ENCODE results near the gene RNF227.

Gene RNF227

GRCh38 chr17:7929158-7930023 lies 13.3 kb upstream of the RNF227 start, which contains the start of gene KCNAB3:
TSS of gene KCNAB3 (minus strand) at chr17:7929856. CDS start at chr17:7929435, 421 bp downstream.
- H3K23ac ChIP-seq (ENCODE audit: low read length): no peak within 1 kb of the TSS
- no peak within 1 kb of the TSS for H4K91ac ChIP-seq (ENCODE audit: low read depth, low read length)
- peaks cover 4% of the 10 kb centered on the region for H3K9me3 ChIP-seq (ENCODE audit: insufficient read depth, low read depth, low read length)
- H2BK12ac ChIP-seq (ENCODE audit: low read length): no peak within 1 kb of the TSS
- peaks cover 12% of the 10 kb centered on the region for H3K27me3 ChIP-seq (ENCODE audit: insufficient read depth, low read length)
- peaks cover 7% of the 10 kb centered on the region for H3K79me2 ChIP-seq (ENCODE audit: control insufficient read depth, insufficient read depth, low read length, poor library complexity)
- no peak within 1 kb of the TSS for H3K27ac ChIP-seq (ENCODE audit: low read depth, low read length)
- peak; percentile 38 to 63 for DNase-seq
- H3K4me2 ChIP-seq (ENCODE audit: low read length): peak within 1 kb of the TSS; percentile 65
- peaks cover 4 to 5% of the 10 kb centered on the region in 2 experiments for H3K36me3 ChIP-seq (ENCODE audit: control insufficient read depth in 1 of 2, insufficient read depth in 2 of 2, low read length in 2 of 2)
- WGBS (ENCODE audit: extremely low coverage, insufficient coverage, insufficient read length): no CpG with 5 or more reads among the region's 67 CpGs
- peaks cover 9% of the 10 kb centered on the region for H3K79me1 ChIP-seq (ENCODE audit: low read length)
- no peak within 1 kb of the TSS for H2AFZ ChIP-seq (ENCODE audit: insufficient read depth, low read length, poor library complexity)
- no peak within 1 kb of the TSS for H2AK5ac ChIP-seq (ENCODE audit: low read length)
- H2BK5ac ChIP-seq (ENCODE audit: low read depth, low read length, poor library complexity): no peak within 1 kb of the TSS
- H4K8ac ChIP-seq (ENCODE audit: low read depth, low read length): no peak within 1 kb of the TSS
- no peak within 1 kb of the TSS for H2BK120ac ChIP-seq (ENCODE audit: insufficient read depth, low read length, poor library complexity)
- H3K4me1 ChIP-seq (ENCODE audit: control insufficient read depth in 1 of 2, insufficient read depth in 2 of 2, low read length in 2 of 2): peaks cover 10 to 13% of the 10 kb centered on the region in 2 experiments
- H3K4me3 ChIP-seq (ENCODE audit: low read depth, low read length): peak within 1 kb of the TSS; percentile 47
- H4K12ac ChIP-seq (ENCODE audit: low read depth, low read length): no peak within 1 kb of the TSS
- no peak within 1 kb of the TSS for H3K18ac ChIP-seq (ENCODE audit: low read length)
- no peak within 1 kb of the TSS for H3K14ac ChIP-seq (ENCODE audit: low read length)
- H3K9ac ChIP-seq (ENCODE audit: low read length): no peak within 1 kb of the TSS
- no peak within 1 kb of the TSS for H3K4ac ChIP-seq (ENCODE audit: low read depth, low read length)

- no peak overlapping the region for H3K27ac ChIP-seq (ENCODE audit: low read depth, low read length)
- no peak overlapping the region for H3K9ac ChIP-seq (ENCODE audit: low read length)
- H3K79me2 ChIP-seq (ENCODE audit: control insufficient read depth, insufficient read depth, low read length, poor library complexity): peaks cover 5% of the 10 kb centered on the region
- no peak overlapping the region for H2BK120ac ChIP-seq (ENCODE audit: insufficient read depth, low read length, poor library complexity)
- peaks cover 4% of the 10 kb centered on the region for H3K9me3 ChIP-seq (ENCODE audit: insufficient read depth, low read depth, low read length)
- no peak overlapping the region for H2BK12ac ChIP-seq (ENCODE audit: low read length)
- no peak overlapping the region for H3K14ac ChIP-seq (ENCODE audit: low read length)
- no peak overlapping the region for H3K18ac ChIP-seq (ENCODE audit: low read length)
- no peak overlapping the region for H4K8ac ChIP-seq (ENCODE audit: low read depth, low read length)
- peaks cover 6 to 10% of the 10 kb centered on the region in 2 experiments for H3K4me1 ChIP-seq (ENCODE audit: control insufficient read depth in 1 of 2, insufficient read depth in 2 of 2, low read length in 2 of 2)
- H3K4me2 ChIP-seq (ENCODE audit: low read length): no peak overlapping the region
- H3K23ac ChIP-seq (ENCODE audit: low read length): no peak overlapping the region
- no peak overlapping the region for H4K91ac ChIP-seq (ENCODE audit: low read depth, low read length)
- no peak for DNase-seq
- no peak overlapping the region for H3K4ac ChIP-seq (ENCODE audit: low read depth, low read length)
- H3K4me3 ChIP-seq (ENCODE audit: low read depth, low read length): no peak overlapping the region
- no peak overlapping the region for H2AK5ac ChIP-seq (ENCODE audit: low read length)
- peaks cover 10% of the 10 kb centered on the region for H3K79me1 ChIP-seq (ENCODE audit: low read length)
- peaks cover 3 to 4% of the 10 kb centered on the region in 2 experiments for H3K36me3 ChIP-seq (ENCODE audit: control insufficient read depth in 1 of 2, insufficient read depth in 2 of 2, low read length in 2 of 2)
- peaks cover 12% of the 10 kb centered on the region for H3K27me3 ChIP-seq (ENCODE audit: insufficient read depth, low read length)
- H2BK5ac ChIP-seq (ENCODE audit: low read depth, low read length, poor library complexity): no peak overlapping the region
- no CpG with 5 or more reads among the region's 3 CpGs for WGBS (ENCODE audit: extremely low coverage, insufficient coverage, insufficient read length)
- H2AFZ ChIP-seq (ENCODE audit: insufficient read depth, low read length, poor library complexity): no peak overlapping the region
- no peak overlapping the region for H4K12ac ChIP-seq (ENCODE audit: low read depth, low read length)
These were observed 11.5 kb upstream of the RNF227 start for GRCh38 chr17:7927596-7927995.

GRCh38 chr17:7922845-7923628 lies 6.9 kb upstream of the RNF227 start:
- no CpG with 5 or more reads among the region's 45 CpGs for WGBS (ENCODE audit: extremely low coverage, insufficient coverage, insufficient read length)
- H3K4me2 ChIP-seq (ENCODE audit: low read length): peak overlapping the region; percentile 68
- H3K14ac ChIP-seq (ENCODE audit: low read length): peak overlapping the region; percentile 4
- H2AK5ac ChIP-seq (ENCODE audit: low read length): no peak overlapping the region
- no peak overlapping the region for H2BK12ac ChIP-seq (ENCODE audit: low read length)
- peaks cover 3% of the 10 kb centered on the region for H3K27me3 ChIP-seq (ENCODE audit: insufficient read depth, low read length)
- H2AFZ ChIP-seq (ENCODE audit: insufficient read depth, low read length, poor library complexity): peak overlapping the region; percentile 69
- peak overlapping the region; percentile 51 for H4K91ac ChIP-seq (ENCODE audit: low read depth, low read length)
- peak overlapping the region; percentile 23 for H3K4me3 ChIP-seq (ENCODE audit: low read depth, low read length)
- no peak overlapping the region for H3K4ac ChIP-seq (ENCODE audit: low read depth, low read length)
- H2BK120ac ChIP-seq (ENCODE audit: insufficient read depth, low read length, poor library complexity): no peak overlapping the region
- H3K9me3 ChIP-seq (ENCODE audit: insufficient read depth, low read depth, low read length): no peaks in the 10 kb centered on the region
- no peak overlapping the region for H3K23ac ChIP-seq (ENCODE audit: low read length)
- H3K9ac ChIP-seq (ENCODE audit: low read length): no peak overlapping the region
- peak overlapping the region; percentile 2 for H3K18ac ChIP-seq (ENCODE audit: low read length)
- DNase-seq: peak; percentile 46 to 75
- peak overlapping the region; percentile 50 for H4K12ac ChIP-seq (ENCODE audit: low read depth, low read length)
- no peaks in the 10 kb centered on the region for H3K36me3 ChIP-seq (ENCODE audit: control insufficient read depth in 1 of 2, insufficient read depth in 2 of 2, low read length in 2 of 2)
- no peak overlapping the region for H2BK5ac ChIP-seq (ENCODE audit: low read depth, low read length, poor library complexity)
- H3K4me1 ChIP-seq (ENCODE audit: control insufficient read depth in 1 of 2, insufficient read depth in 2 of 2, low read length in 2 of 2): peaks cover 0 to 10% of the 10 kb centered on the region in 2 experiments
- H3K27ac ChIP-seq (ENCODE audit: low read depth, low read length): no peak overlapping the region
- H4K8ac ChIP-seq (ENCODE audit: low read depth, low read length): peak overlapping the region; percentile 90
- no peaks in the 10 kb centered on the region for H3K79me2 ChIP-seq (ENCODE audit: control insufficient read depth, insufficient read depth, low read length, poor library complexity)
- H3K79me1 ChIP-seq (ENCODE audit: low read length): peaks cover 5% of the 10 kb centered on the region

- Histone ChIP-seq H4K12ac (ENCODE audit: low read depth, low read length) (peak overlapping the region; percentile 50), H2AK5ac (ENCODE audit: low read length) (peak overlapping the region; percentile 39), H4K91ac (ENCODE audit: low read depth, low read length) (peak overlapping the region; percentile 51), H3K27ac (ENCODE audit: low read depth, low read length) (no peak overlapping the region), H3K9me3 (ENCODE audit: insufficient read depth, low read depth, low read length) (no peaks in the 10 kb centered on the region), H3K9ac (ENCODE audit: low read length) (no peak overlapping the region), H3K4me1 (ENCODE audit: control insufficient read depth in 1 of 2, insufficient read depth in 2 of 2, low read length in 2 of 2) (peaks cover 0 to 10% of the 10 kb centered on the region in 2 experiments), H3K4ac (ENCODE audit: low read depth, low read length) (no peak overlapping the region), H3K36me3 (ENCODE audit: control insufficient read depth in 1 of 2, insufficient read depth in 2 of 2, low read length in 2 of 2) (no peaks in the 10 kb centered on the region), H3K27me3 (ENCODE audit: insufficient read depth, low read length) (peaks cover 3% of the 10 kb centered on the region), H3K79me1 (ENCODE audit: low read length) (peaks cover 5% of the 10 kb centered on the region), H2BK12ac (ENCODE audit: low read length) (peak overlapping the region; percentile 43), H4K8ac (ENCODE audit: low read depth, low read length) (peak overlapping the region; percentile 90), H3K14ac (ENCODE audit: low read length) (no peak overlapping the region), H3K4me2 (ENCODE audit: low read length) (peak overlapping the region; percentile 68), H3K4me3 (ENCODE audit: low read depth, low read length) (no peak overlapping the region), H2AFZ (ENCODE audit: insufficient read depth, low read length, poor library complexity) (peak overlapping the region; percentile 69), H2BK120ac (ENCODE audit: insufficient read depth, low read length, poor library complexity) (no peak overlapping the region), H3K23ac (ENCODE audit: low read length) (no peak overlapping the region), H3K18ac (ENCODE audit: low read length) (no peak overlapping the region), H2BK5ac (ENCODE audit: low read depth, low read length, poor library complexity) (no peak overlapping the region), H3K79me2 (ENCODE audit: control insufficient read depth, insufficient read depth, low read length, poor library complexity) (no peaks in the 10 kb centered on the region)
- WGBS (ENCODE audit: extremely low coverage, insufficient coverage, insufficient read length): no CpG with 5 or more reads among the region's 16 CpGs
- DNase-seq: no peak
These were observed 6.3 kb upstream of the RNF227 start for GRCh38 chr17:7922269-7922844.
